ENCODE results near the gene GPR161.

GPR161 gene

GRCh38 chr1:168145184-168146159 is 8.7 kb upstream of the GPR161 start:
- H3K27me3 ChIP-seq (ENCODE audit: control insufficient read depth, insufficient read depth, low read length): no peaks in the 10 kb centered on the region
- no peaks in the 10 kb centered on the region for H3K4me1 ChIP-seq (ENCODE audit: control insufficient read depth, insufficient read depth, low read length)
- peak overlapping the region; percentile 56 for H3K4me2 ChIP-seq (ENCODE audit: low read length)
- H3K36me3 ChIP-seq (ENCODE audit: insufficient read depth, low read length): no peaks in the 10 kb centered on the region
- H3K4me3 ChIP-seq (ENCODE audit: low read length): peak overlapping the region; percentile 27
- no peaks in the 10 kb centered on the region for H3K9me3 ChIP-seq (replicated peaks; ENCODE audit: low read length)
- H3K9ac ChIP-seq (ENCODE audit: low read depth, low read length): peak overlapping the region; percentile 35

GRCh38 chr1:168141871-168142385 is 5.2 kb upstream of the GPR161 start:
- H3K4me1 ChIP-seq (ENCODE audit: control insufficient read depth, insufficient read depth, low read length): peaks cover 3% of the 10 kb centered on the region
- no peak overlapping the region for H3K4me3 ChIP-seq (ENCODE audit: low read length)
- no peaks in the 10 kb centered on the region for H3K9me3 ChIP-seq (replicated peaks; ENCODE audit: low read length)
- H3K9ac ChIP-seq (ENCODE audit: low read depth, low read length): no peak overlapping the region
- no peak overlapping the region for H3K4me2 ChIP-seq (ENCODE audit: low read length)
- no peaks in the 10 kb centered on the region for H3K27me3 ChIP-seq (ENCODE audit: control insufficient read depth, insufficient read depth, low read length)
- H3K36me3 ChIP-seq (ENCODE audit: insufficient read depth, low read length): no peaks in the 10 kb centered on the region

GRCh38 chr1:168139070-168139469 is 2.3 kb upstream of the GPR161 start:
- Histone ChIP-seq H3K27me3 (ENCODE audit: control insufficient read depth, insufficient read depth, low read length) (no peaks in the 10 kb centered on the region), H3K9ac (ENCODE audit: low read depth, low read length) (no peak overlapping the region), H3K4me2 (ENCODE audit: low read length) (no peak overlapping the region), H3K36me3 (ENCODE audit: insufficient read depth, low read length) (no peaks in the 10 kb centered on the region), H3K4me3 (ENCODE audit: low read length) (no peak overlapping the region), H3K9me3 (replicated peaks; ENCODE audit: low read length) (no peaks in the 10 kb centered on the region), H3K4me1 (ENCODE audit: control insufficient read depth, insufficient read depth, low read length) (peaks cover 12% of the 10 kb centered on the region)

GRCh38 chr1:168138134-168138533 is 1.4 kb upstream of the GPR161 start:
- Histone ChIP-seq H3K36me3 (ENCODE audit: insufficient read depth, low read length) (no peaks in the 10 kb centered on the region), H3K9ac (ENCODE audit: low read depth, low read length) (no peak overlapping the region), H3K4me2 (ENCODE audit: low read length) (no peak overlapping the region), H3K4me3 (ENCODE audit: low read length) (no peak overlapping the region), H3K4me1 (ENCODE audit: control insufficient read depth, insufficient read depth, low read length) (peaks cover 12% of the 10 kb centered on the region), H3K9me3 (replicated peaks; ENCODE audit: low read length) (no peaks in the 10 kb centered on the region), H3K27me3 (ENCODE audit: control insufficient read depth, insufficient read depth, low read length) (no peaks in the 10 kb centered on the region)

- Histone ChIP-seq H3K36me3 (ENCODE audit: insufficient read depth, low read length) (no peaks in the 10 kb centered on the region), H3K9me3 (replicated peaks; ENCODE audit: low read length) (no peaks in the 10 kb centered on the region), H3K4me3 (ENCODE audit: low read length) (peak overlapping the region; percentile 87), H3K4me2 (ENCODE audit: low read length) (peak overlapping the region; percentile 97), H3K9ac (ENCODE audit: low read depth, low read length) (peak overlapping the region; percentile 77), H3K27me3 (ENCODE audit: control insufficient read depth, insufficient read depth, low read length) (no peaks in the 10 kb centered on the region), H3K4me1 (ENCODE audit: control insufficient read depth, insufficient read depth, low read length) (peaks cover 12% of the 10 kb centered on the region)
These were observed 738 bp upstream of the GPR161 start for GRCh38 chr1:168137515-168137821.

- Histone ChIP-seq H3K27me3 (ENCODE audit: control insufficient read depth, insufficient read depth, low read length) (no peaks in the 10 kb centered on the region), H3K4me2 (ENCODE audit: low read length) (peak overlapping the region; percentile 87), H3K9ac (ENCODE audit: low read depth, low read length) (peak overlapping the region; percentile 56), H3K4me3 (ENCODE audit: low read length) (peak overlapping the region; percentile 69), H3K4me1 (ENCODE audit: control insufficient read depth, insufficient read depth, low read length) (peaks cover 12% of the 10 kb centered on the region), H3K9me3 (replicated peaks; ENCODE audit: low read length) (no peaks in the 10 kb centered on the region), H3K36me3 (ENCODE audit: insufficient read depth, low read length) (no peaks in the 10 kb centered on the region)
These were observed 615 bp downstream of the GPR161 start for GRCh38 chr1:168135921-168136708.

GRCh38 chr1:168135116-168135920 is 1.4 kb downstream of the GPR161 start:
- Histone ChIP-seq H3K9ac (ENCODE audit: low read depth, low read length) (peak overlapping the region; percentile 56), H3K36me3 (ENCODE audit: insufficient read depth, low read length) (no peaks in the 10 kb centered on the region), H3K4me3 (ENCODE audit: low read length) (peak overlapping the region; percentile 69), H3K9me3 (replicated peaks; ENCODE audit: low read length) (no peaks in the 10 kb centered on the region), H3K4me1 (ENCODE audit: control insufficient read depth, insufficient read depth, low read length) (peaks cover 12% of the 10 kb centered on the region), H3K27me3 (ENCODE audit: control insufficient read depth, insufficient read depth, low read length) (no peaks in the 10 kb centered on the region), H3K4me2 (ENCODE audit: low read length) (peak overlapping the region; percentile 87)

- no peaks in the 10 kb centered on the region for H3K27me3 ChIP-seq (ENCODE audit: control insufficient read depth, insufficient read depth, low read length)
- no peak overlapping the region for H3K9ac ChIP-seq (ENCODE audit: low read depth, low read length)
- H3K36me3 ChIP-seq (ENCODE audit: insufficient read depth, low read length): no peaks in the 10 kb centered on the region
- H3K4me2 ChIP-seq (ENCODE audit: low read length): no peak overlapping the region
- H3K4me1 ChIP-seq (ENCODE audit: control insufficient read depth, insufficient read depth, low read length): peaks cover 12% of the 10 kb centered on the region
- H3K4me3 ChIP-seq (ENCODE audit: low read length): no peak overlapping the region
- no peaks in the 10 kb centered on the region for H3K9me3 ChIP-seq (replicated peaks; ENCODE audit: low read length)
These were observed 2.1 kb downstream of the GPR161 start for GRCh38 chr1:168134642-168135041.

- H3K4me2 ChIP-seq (ENCODE audit: low read length): no peak overlapping the region
- no peaks in the 10 kb centered on the region for H3K9me3 ChIP-seq (replicated peaks; ENCODE audit: low read length)
- peaks cover 12% of the 10 kb centered on the region for H3K4me1 ChIP-seq (ENCODE audit: control insufficient read depth, insufficient read depth, low read length)
- no peaks in the 10 kb centered on the region for H3K27me3 ChIP-seq (ENCODE audit: control insufficient read depth, insufficient read depth, low read length)
- no peak overlapping the region for H3K9ac ChIP-seq (ENCODE audit: low read depth, low read length)
- H3K36me3 ChIP-seq (ENCODE audit: insufficient read depth, low read length): no peaks in the 10 kb centered on the region
- no peak overlapping the region for H3K4me3 ChIP-seq (ENCODE audit: low read length)
These were observed 2.6 kb downstream of the GPR161 start for GRCh38 chr1:168134132-168134531.

- H3K27me3 ChIP-seq (ENCODE audit: control insufficient read depth, insufficient read depth, low read length): no peaks in the 10 kb centered on the region
- no peak overlapping the region for H3K9ac ChIP-seq (ENCODE audit: low read depth, low read length)
- H3K4me3 ChIP-seq (ENCODE audit: low read length): no peak overlapping the region
- no peaks in the 10 kb centered on the region for H3K36me3 ChIP-seq (ENCODE audit: insufficient read depth, low read length)
- no peak overlapping the region for H3K4me2 ChIP-seq (ENCODE audit: low read length)
- H3K4me1 ChIP-seq (ENCODE audit: control insufficient read depth, insufficient read depth, low read length): no peaks in the 10 kb centered on the region
- no peaks in the 10 kb centered on the region for H3K9me3 ChIP-seq (replicated peaks; ENCODE audit: low read length)
These were observed 6.8 kb downstream of the GPR161 start for GRCh38 chr1:168129933-168130332.

GRCh38 chr1:168127503-168127902 is 9.2 kb downstream of the GPR161 start:
- H3K4me2 ChIP-seq (ENCODE audit: low read length): no peak overlapping the region
- H3K9me3 ChIP-seq (replicated peaks; ENCODE audit: low read length): no peaks in the 10 kb centered on the region
- no peaks in the 10 kb centered on the region for H3K4me1 ChIP-seq (ENCODE audit: control insufficient read depth, insufficient read depth, low read length)
- H3K9ac ChIP-seq (ENCODE audit: low read depth, low read length): no peak overlapping the region
- H3K36me3 ChIP-seq (ENCODE audit: insufficient read depth, low read length): no peaks in the 10 kb centered on the region
- no peaks in the 10 kb centered on the region for H3K27me3 ChIP-seq (ENCODE audit: control insufficient read depth, insufficient read depth, low read length)
- no peak overlapping the region for H3K4me3 ChIP-seq (ENCODE audit: low read length)
